ENCODE measurements around the gene UBE2D2.

DNA sequence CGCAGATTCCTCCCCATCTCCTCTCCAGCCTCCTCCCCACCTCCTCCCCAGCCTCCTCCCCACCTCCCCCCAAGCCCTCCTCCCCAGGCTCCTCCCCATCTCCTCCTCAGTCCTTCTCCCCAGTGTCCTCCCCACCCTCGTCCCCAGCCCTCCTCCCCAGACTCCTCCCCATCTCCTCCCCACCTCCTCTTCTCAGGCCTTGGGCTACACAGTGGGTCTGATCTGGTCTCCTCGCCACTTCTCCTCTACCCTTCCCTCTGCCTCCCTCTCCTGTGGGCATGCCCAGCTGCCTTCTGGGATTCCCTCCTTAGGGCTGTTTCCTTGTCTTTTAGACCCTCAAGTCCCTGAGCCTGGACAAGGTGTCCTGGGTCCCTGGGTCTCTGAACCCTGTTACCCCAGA, 115.3 kb downstream of the UBE2D2 start:
- no peak for TF ChIP-seq POLR2A (IDR thresholded peaks at IDR 0.05)
- TF ChIP-seq, protein P1, sequence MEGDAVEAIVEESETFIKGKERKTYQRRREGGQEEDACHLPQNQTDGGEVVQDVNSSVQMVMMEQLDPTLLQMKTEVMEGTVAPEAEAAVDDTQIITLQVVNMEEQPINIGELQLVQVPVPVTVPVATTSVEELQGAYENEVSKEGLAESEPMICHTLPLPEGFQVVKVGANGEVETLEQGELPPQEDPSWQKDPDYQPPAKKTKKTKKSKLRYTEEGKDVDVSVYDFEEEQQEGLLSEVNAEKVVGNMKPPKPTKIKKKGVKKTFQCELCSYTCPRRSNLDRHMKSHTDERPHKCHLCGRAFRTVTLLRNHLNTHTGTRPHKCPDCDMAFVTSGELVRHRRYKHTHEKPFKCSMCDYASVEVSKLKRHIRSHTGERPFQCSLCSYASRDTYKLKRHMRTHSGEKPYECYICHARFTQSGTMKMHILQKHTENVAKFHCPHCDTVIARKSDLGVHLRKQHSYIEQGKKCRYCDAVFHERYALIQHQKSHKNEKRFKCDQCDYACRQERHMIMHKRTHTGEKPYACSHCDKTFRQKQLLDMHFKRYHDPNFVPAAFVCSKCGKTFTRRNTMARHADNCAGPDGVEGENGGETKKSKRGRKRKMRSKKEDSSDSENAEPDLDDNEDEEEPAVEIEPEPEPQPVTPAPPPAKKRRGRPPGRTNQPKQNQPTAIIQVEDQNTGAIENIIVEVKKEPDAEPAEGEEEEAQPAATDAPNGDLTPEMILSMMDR (IDR thresholded peaks at IDR 0.05) = no peak

Data from testis (tissue), 2 donors.